Body of pancreas (tissue), 4 donors: ENCODE results near the gene BLZF1.

Experiments
- CTCF ChIP-seq, 7 experiments: fragments of 450-650 bp in 4 of 7; fragments of 200-600 bp in 3 of 7; sonication (generic) in 3 of 7; IDR thresholded peaks; one replicate each; pipeline ENCODE4 v1.5.1; 2016 to 2019; ENCODE audit warnings: antibody characterized with exemption in 7 of 7
- POLR2A ChIP-seq, 3 donors: fragments of 450-650 bp; IDR thresholded peaks; one replicate each; pipeline ENCODE4 v1.6.1; 2016; ENCODE audit warnings: antibody characterized with exemption in 3 of 3, mild to moderate bottlenecking in 2 of 3

GRCh38 chr1:169426174-169426705, 58.2 kb downstream of the BLZF1 start:
- no peak for TF ChIP-seq CTCF (IDR thresholded peaks at IDR 0.05)
- no peak for TF ChIP-seq POLR2A (IDR thresholded peaks at IDR 0.05)
